Measurements from ENCODE around the gene SRPRB. TPM values are rescaled to one million over a fixed set of nuclear protein-coding genes. Genes with fewer than 3 reads are reported as not detected.

SRPRB gene
- total RNA-seq, 1 experiment from 2014 or later = 54.8 TPM

GRCh38 chr3:133866141-133866540 is 60.5 kb downstream of the SRPRB start:
- H2BK5ac ChIP-seq (ENCODE audit: insufficient read length, low read length) = no peak overlapping the region
- no peak overlapping the region for H4K8ac ChIP-seq (replicated peaks; ENCODE audit: insufficient read length, low read depth, low read length)
- WGBS (ENCODE audit: extremely low coverage, insufficient read length, low lambda C conversion rate) = no CpG with 5 or more reads among the region's 3 CpGs
- Mint-ChIP-seq H3K27me3 (ENCODE audit: low read depth) (no peaks in the 10 kb centered on the region), H3K36me3 (ENCODE audit: insufficient read depth in 1 of 3, low read depth in 3 of 3) (peaks cover 0 to 2% (median 0%) of the 10 kb centered on the region in 3 experiments; a peak in 1 of 7 replicates), H3K27ac (no peak overlapping the region), H3K4me3 (no peak overlapping the region), H3K9me3 (no peaks in the 10 kb centered on the region), H3K4me1 (peaks cover 10 to 11% of the 10 kb centered on the region in 2 experiments)
- H3K23me2 ChIP-seq (ENCODE audit: insufficient read length, low read depth, low read length, poor library complexity, severe bottlenecking) = no peaks in the 10 kb centered on the region
- no peak overlapping the region for H3K14ac ChIP-seq (ENCODE audit: insufficient read depth, low read length)
- no peak overlapping the region for H3K4me2 ChIP-seq (ENCODE audit: insufficient read depth, insufficient read length, low read length)
- no peak overlapping the region for H2AK5ac ChIP-seq (ENCODE audit: insufficient read length, low read length)
- H4K5ac ChIP-seq (ENCODE audit: insufficient read length, low read depth, low read length) = no peak overlapping the region
- H3T11ph ChIP-seq (ENCODE audit: low read length) = no peak overlapping the region
- no peak for TF ChIP-seq CTCF (conservative IDR thresholded peaks at IDR 0.05)
- H2BK12ac ChIP-seq (ENCODE audit: insufficient read length, low read depth, low read length) = no peak overlapping the region
- H3K18ac ChIP-seq (ENCODE audit: insufficient read length, low read depth, low read length) = no peak overlapping the region
- H2BK20ac ChIP-seq (ENCODE audit: low read depth, low read length, poor library complexity, severe bottlenecking) = no peak overlapping the region
- H3K4ac ChIP-seq (ENCODE audit: low read depth, low read length) = no peak overlapping the region
- H3K79me2 ChIP-seq (ENCODE audit: insufficient read depth, low read length) = no peaks in the 10 kb centered on the region
- H3K79me1 ChIP-seq (ENCODE audit: insufficient read depth, low read depth, low read length, poor library complexity, severe bottlenecking) = no peaks in the 10 kb centered on the region
- no peaks in the 10 kb centered on the region for H3K27me3 ChIP-seq (ENCODE audit: insufficient read depth, low read length)
- no peak overlapping the region for H3K56ac ChIP-seq (ENCODE audit: insufficient read length, low read depth, low read length)
- H3K9me3 ChIP-seq (ENCODE audit: control insufficient read depth, low read depth, low read length) = no peaks in the 10 kb centered on the region
- no peak overlapping the region for H2BK120ac ChIP-seq (ENCODE audit: low read depth, low read length, poor library complexity, severe bottlenecking)
- H2BK15ac ChIP-seq (ENCODE audit: low read depth, low read length) = no peak overlapping the region
- H4K91ac ChIP-seq (ENCODE audit: insufficient read length, low read depth, low read length) = no peak overlapping the region
- H4K20me1 ChIP-seq (ENCODE audit: control insufficient read depth, insufficient read depth, insufficient read length) = no peaks in the 10 kb centered on the region
- H3K9ac ChIP-seq (ENCODE audit: extremely low read depth, insufficient read length, low read length) = no peak overlapping the region
- H3K27ac ChIP-seq (ENCODE audit: insufficient read length, low read depth, low read length) = no peak overlapping the region
- no peaks in the 10 kb centered on the region for H3K4me1 ChIP-seq (ENCODE audit: insufficient read depth, low read length)
- DNase-seq = no peak
- no peak overlapping the region for H3K23ac ChIP-seq (ENCODE audit: insufficient read length, low read depth, low read length)
- H2AFZ ChIP-seq (ENCODE audit: low read length) = no peak overlapping the region
